ENCODE data around the gene SLC24A3.

Gene SLC24A3

GRCh38 chr20:19699180-19699971 lies 486.9 kb downstream of the SLC24A3 start:
- Histone ChIP-seq H3K27me3 (ENCODE audit: control insufficient read depth, low read length) (no peaks in the 10 kb centered on the region), H3K4me3 (ENCODE audit: low read length) (no peak overlapping the region), H4K20me1 (ENCODE audit: control insufficient read depth, insufficient read depth, low read depth, low read length) (no peaks in the 10 kb centered on the region), H3K9me3 (ENCODE audit: control insufficient read depth, insufficient read depth, low read length) (no peaks in the 10 kb centered on the region), H3K79me2 (ENCODE audit: control insufficient read depth, low read length) (no peaks in the 10 kb centered on the region), H3K9me2 (replicated peaks; ENCODE audit: control insufficient read depth, low read length) (no peaks in the 10 kb centered on the region), H3K4me1 (ENCODE audit: control insufficient read depth, low read length) (no peaks in the 10 kb centered on the region), H3K36me3 (ENCODE audit: control insufficient read depth, low read length) (no peaks in the 10 kb centered on the region), H3F3A (ENCODE audit: control insufficient read depth, insufficient read depth) (no peaks in the 10 kb centered on the region), H3K4me2 (ENCODE audit: low read length) (no peak overlapping the region), H3K27ac (ENCODE audit: low read depth, low read length) (no peak overlapping the region)
- TF ChIP-seq EZH2phosphoT487 (IDR thresholded peaks at IDR 0.05; ENCODE audit: borderline replicate concordance, low read length): no peak
- TF ChIP-seq, protein P1, sequence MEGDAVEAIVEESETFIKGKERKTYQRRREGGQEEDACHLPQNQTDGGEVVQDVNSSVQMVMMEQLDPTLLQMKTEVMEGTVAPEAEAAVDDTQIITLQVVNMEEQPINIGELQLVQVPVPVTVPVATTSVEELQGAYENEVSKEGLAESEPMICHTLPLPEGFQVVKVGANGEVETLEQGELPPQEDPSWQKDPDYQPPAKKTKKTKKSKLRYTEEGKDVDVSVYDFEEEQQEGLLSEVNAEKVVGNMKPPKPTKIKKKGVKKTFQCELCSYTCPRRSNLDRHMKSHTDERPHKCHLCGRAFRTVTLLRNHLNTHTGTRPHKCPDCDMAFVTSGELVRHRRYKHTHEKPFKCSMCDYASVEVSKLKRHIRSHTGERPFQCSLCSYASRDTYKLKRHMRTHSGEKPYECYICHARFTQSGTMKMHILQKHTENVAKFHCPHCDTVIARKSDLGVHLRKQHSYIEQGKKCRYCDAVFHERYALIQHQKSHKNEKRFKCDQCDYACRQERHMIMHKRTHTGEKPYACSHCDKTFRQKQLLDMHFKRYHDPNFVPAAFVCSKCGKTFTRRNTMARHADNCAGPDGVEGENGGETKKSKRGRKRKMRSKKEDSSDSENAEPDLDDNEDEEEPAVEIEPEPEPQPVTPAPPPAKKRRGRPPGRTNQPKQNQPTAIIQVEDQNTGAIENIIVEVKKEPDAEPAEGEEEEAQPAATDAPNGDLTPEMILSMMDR (IDR thresholded peaks at IDR 0.05; ENCODE audit: low read depth, low read length, poor library complexity, severe bottlenecking): no peak

DNA sequence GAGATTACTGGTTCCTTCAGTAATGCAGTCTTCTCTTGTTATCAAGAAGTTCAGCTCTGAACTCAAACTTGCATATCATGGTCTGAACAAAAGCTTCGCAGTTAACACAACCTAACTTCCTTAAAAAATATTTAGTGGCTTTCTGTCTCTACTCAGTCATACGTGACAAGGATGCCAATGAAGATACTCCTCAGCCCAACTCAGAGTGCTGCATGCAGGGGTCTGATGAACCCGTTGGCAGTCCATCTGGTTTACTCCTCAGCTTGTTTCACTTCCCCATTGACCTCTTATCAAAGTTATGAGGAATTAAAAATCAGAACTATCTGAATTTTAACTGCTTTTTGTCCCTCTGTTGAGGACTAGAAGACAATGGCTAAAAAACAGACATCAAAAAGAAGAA lies 489.0 kb downstream of the SLC24A3 start:
- Histone ChIP-seq H3K27ac (ENCODE audit: low read depth, low read length) (no peak overlapping the region), H3K9me2 (replicated peaks; ENCODE audit: control insufficient read depth, low read length) (no peaks in the 10 kb centered on the region), H3K4me3 (ENCODE audit: low read length) (no peak overlapping the region), H3K4me2 (ENCODE audit: low read length) (no peak overlapping the region), H3K27me3 (ENCODE audit: control insufficient read depth, low read length) (no peaks in the 10 kb centered on the region), H3F3A (ENCODE audit: control insufficient read depth, insufficient read depth) (no peaks in the 10 kb centered on the region), H3K4me1 (ENCODE audit: control insufficient read depth, low read length) (no peaks in the 10 kb centered on the region), H3K9me3 (ENCODE audit: control insufficient read depth, insufficient read depth, low read length) (no peaks in the 10 kb centered on the region), H3K79me2 (ENCODE audit: control insufficient read depth, low read length) (no peaks in the 10 kb centered on the region), H3K36me3 (ENCODE audit: control insufficient read depth, low read length) (no peaks in the 10 kb centered on the region), H4K20me1 (ENCODE audit: control insufficient read depth, insufficient read depth, low read depth, low read length) (no peaks in the 10 kb centered on the region)
- TF ChIP-seq, protein P1 (IDR thresholded peaks at IDR 0.05; ENCODE audit: low read depth, low read length, poor library complexity, severe bottlenecking): no peak
- no peak for TF ChIP-seq EZH2phosphoT487 (IDR thresholded peaks at IDR 0.05; ENCODE audit: borderline replicate concordance, low read length)

GRCh38 chr20:19706463-19706862 lies 494.0 kb downstream of the SLC24A3 start:
- H3K9me3 ChIP-seq (ENCODE audit: control insufficient read depth, insufficient read depth, low read length): peaks cover 6% of the 10 kb centered on the region; the same call in 1 of the 2 replicates
- H3K4me2 ChIP-seq (ENCODE audit: low read length): no peak overlapping the region
- no peak overlapping the region for H3K4me3 ChIP-seq (ENCODE audit: low read length)
- H3K9me2 ChIP-seq (replicated peaks; ENCODE audit: control insufficient read depth, low read length): no peaks in the 10 kb centered on the region
- no peaks in the 10 kb centered on the region for H3F3A ChIP-seq (ENCODE audit: control insufficient read depth, insufficient read depth)
- no peaks in the 10 kb centered on the region for H3K79me2 ChIP-seq (ENCODE audit: control insufficient read depth, low read length)
- TF ChIP-seq, protein P1 (IDR thresholded peaks at IDR 0.05; ENCODE audit: low read depth, low read length, poor library complexity, severe bottlenecking): no peak
- no peak for TF ChIP-seq EZH2phosphoT487 (IDR thresholded peaks at IDR 0.05; ENCODE audit: borderline replicate concordance, low read length)
- H4K20me1 ChIP-seq (ENCODE audit: control insufficient read depth, insufficient read depth, low read depth, low read length): no peaks in the 10 kb centered on the region
- no peaks in the 10 kb centered on the region for H3K4me1 ChIP-seq (ENCODE audit: control insufficient read depth, low read length)
- H3K27me3 ChIP-seq (ENCODE audit: control insufficient read depth, low read length): no peaks in the 10 kb centered on the region
- no peak overlapping the region for H3K27ac ChIP-seq (ENCODE audit: low read depth, low read length)
- no peaks in the 10 kb centered on the region for H3K36me3 ChIP-seq (ENCODE audit: control insufficient read depth, low read length)

All from DOHH2 (cell line).